Vagina (tissue), 2 donors: ENCODE results near the gene MED7.

ENCODE experiments used
- POLR2A ChIP-seq, 2 donors: fragments of 450-650 bp; IDR thresholded peaks; one replicate each; pipeline ENCODE4 v1.6.1; 2017; ENCODE audit warnings: antibody characterized with exemption in 2 of 2, mild to moderate bottlenecking in 2 of 2, moderate library complexity in 2 of 2
- POLR2AphosphoS5 ChIP-seq, 2 donors: sonication (generic); formaldehyde crosslinking; IDR thresholded peaks; one replicate each; pipeline ENCODE4 v1.9.0; 2017; ENCODE audit warnings: antibody characterized with exemption in 2 of 2, mild to moderate bottlenecking in 2 of 2, low read depth in 1 of 2; ENCODE audit not compliant: insufficient read depth in 1 of 2
- TF ChIP-seq, protein P1 (sequence below), 3 experiments: fragments of 450-650 bp in 2 of 3; fragments of 200-600 bp in 1 of 3; sonication (generic) in 1 of 3; IDR thresholded peaks; one replicate each; pipeline ENCODE4 v1.5.1; 2017 to 2019; ENCODE audit warnings: antibody characterized with exemption in 3 of 3, mild to moderate bottlenecking in 2 of 3, moderate library complexity in 2 of 3

- TF ChIP-seq, protein P1, sequence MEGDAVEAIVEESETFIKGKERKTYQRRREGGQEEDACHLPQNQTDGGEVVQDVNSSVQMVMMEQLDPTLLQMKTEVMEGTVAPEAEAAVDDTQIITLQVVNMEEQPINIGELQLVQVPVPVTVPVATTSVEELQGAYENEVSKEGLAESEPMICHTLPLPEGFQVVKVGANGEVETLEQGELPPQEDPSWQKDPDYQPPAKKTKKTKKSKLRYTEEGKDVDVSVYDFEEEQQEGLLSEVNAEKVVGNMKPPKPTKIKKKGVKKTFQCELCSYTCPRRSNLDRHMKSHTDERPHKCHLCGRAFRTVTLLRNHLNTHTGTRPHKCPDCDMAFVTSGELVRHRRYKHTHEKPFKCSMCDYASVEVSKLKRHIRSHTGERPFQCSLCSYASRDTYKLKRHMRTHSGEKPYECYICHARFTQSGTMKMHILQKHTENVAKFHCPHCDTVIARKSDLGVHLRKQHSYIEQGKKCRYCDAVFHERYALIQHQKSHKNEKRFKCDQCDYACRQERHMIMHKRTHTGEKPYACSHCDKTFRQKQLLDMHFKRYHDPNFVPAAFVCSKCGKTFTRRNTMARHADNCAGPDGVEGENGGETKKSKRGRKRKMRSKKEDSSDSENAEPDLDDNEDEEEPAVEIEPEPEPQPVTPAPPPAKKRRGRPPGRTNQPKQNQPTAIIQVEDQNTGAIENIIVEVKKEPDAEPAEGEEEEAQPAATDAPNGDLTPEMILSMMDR (IDR thresholded peaks at IDR 0.05), result no peak
- TF ChIP-seq POLR2AphosphoS5 (IDR thresholded peaks at IDR 0.05; ENCODE audit: insufficient read depth in 1 of 2, low read depth in 1 of 2) (no peak), POLR2A (IDR thresholded peaks at IDR 0.05) (no peak)
These were observed 19.3 kb upstream of the MED7 start for GRCh38 chr5:157161996-157162395.
